Measurements from ENCODE around the gene NAAA.
"Not testable (repeated sequence)": the region's sequence is repeated elsewhere in the genome, so short reads cannot be mapped to it uniquely, and the experiment has no call there.

NAAA gene

DNA sequence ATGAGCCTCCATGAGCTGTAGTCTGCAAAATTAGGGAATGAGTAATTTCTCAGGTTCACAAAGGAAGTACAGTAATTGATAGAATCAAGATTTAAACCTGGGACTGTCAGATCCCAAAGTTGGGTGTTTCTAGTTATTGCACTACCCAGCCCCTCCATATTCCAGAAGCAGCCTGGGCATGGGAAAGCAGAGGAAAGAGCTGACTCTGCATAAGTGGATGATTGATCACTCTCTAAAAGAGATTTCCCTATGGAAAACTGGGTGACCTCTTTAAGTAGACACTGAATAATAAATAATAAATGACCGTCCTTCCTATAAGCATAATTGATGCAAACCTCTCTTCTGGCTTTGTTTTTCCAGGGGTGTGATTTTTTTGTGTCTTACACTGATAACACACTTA is 5.2 kb downstream of the NAAA start:
- DNase-seq (ENCODE audit: low read depth): no peak

GRCh38 chr4:75930152-75930551 is 10.7 kb downstream of the NAAA start:
- TF ChIP-seq CTCF (IDR thresholded peaks at IDR 0.05; ENCODE audit: low read length, missing control alignments): no peak
- no peak for DNase-seq (ENCODE audit: low read depth)
- H3K4me3 ChIP-seq (replicated peaks; ENCODE audit: low read depth, low read length): no peak overlapping the region

More for the DNA sequence above, 5.2 kb downstream of the NAAA start:
- H3K4me3 ChIP-seq (replicated peaks; ENCODE audit: low read depth, low read length): no peak overlapping the region
- no peak for TF ChIP-seq CTCF (IDR thresholded peaks at IDR 0.05; ENCODE audit: low read length, missing control alignments)

GRCh38 chr4:75924916-75925315 is 15.9 kb downstream of the NAAA start:
- H3K4me3 ChIP-seq (replicated peaks; ENCODE audit: low read depth, low read length); DNase-seq (ENCODE audit: low read depth): not testable (repeated sequence)

GRCh38 chr4:75924309-75924827 is 16.4 kb downstream of the NAAA start:
- DNase-seq (ENCODE audit: low read depth): no peak

GRCh38 chr4:75922588-75922987 is 18.2 kb downstream of the NAAA start:
- H3K4me3 ChIP-seq (replicated peaks; ENCODE audit: low read depth, low read length): no peak overlapping the region
- no peak for DNase-seq (ENCODE audit: low read depth)
- TF ChIP-seq CTCF (IDR thresholded peaks at IDR 0.05; ENCODE audit: low read length, missing control alignments): no peak

More at GRCh38 chr4:75924309-75924827, 16.4 kb downstream of the NAAA start:
- no peak overlapping the region for H3K4me3 ChIP-seq (replicated peaks; ENCODE audit: low read depth, low read length)
- TF ChIP-seq CTCF (IDR thresholded peaks at IDR 0.05; ENCODE audit: low read length, missing control alignments): no peak

DNA sequence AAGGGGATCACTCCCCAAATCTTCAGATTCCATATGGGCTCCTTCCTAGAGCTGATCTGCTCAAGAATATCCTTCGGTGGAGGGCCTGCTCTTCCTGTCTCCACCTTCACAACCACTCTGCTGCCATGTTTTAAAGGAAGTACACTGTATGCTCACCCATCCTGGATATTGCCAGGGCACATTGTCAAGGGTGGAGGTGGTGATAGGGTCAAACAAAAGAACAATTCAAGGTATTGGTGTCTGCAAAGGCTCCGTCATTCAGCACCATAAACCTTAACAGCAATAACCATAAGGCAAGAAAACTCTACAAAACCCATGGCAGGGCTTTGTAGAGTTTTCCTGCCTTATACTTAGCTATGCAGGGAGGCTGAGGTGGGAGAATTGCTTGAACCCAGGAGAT is 18.9 kb downstream of the NAAA start:
- DNase-seq (ENCODE audit: low read depth): no peak
- no peak for TF ChIP-seq CTCF (IDR thresholded peaks at IDR 0.05; ENCODE audit: low read length, missing control alignments)
- no peak overlapping the region for H3K4me3 ChIP-seq (replicated peaks; ENCODE audit: low read depth, low read length)

GRCh38 chr4:75920327-75920726 is 20.5 kb downstream of the NAAA start:
- no peak overlapping the region for H3K4me3 ChIP-seq (replicated peaks; ENCODE audit: low read depth, low read length)
- TF ChIP-seq CTCF (IDR thresholded peaks at IDR 0.05; ENCODE audit: low read length, missing control alignments): no peak

More at GRCh38 chr4:75920327-75920726, 20.5 kb downstream of the NAAA start:
- DNase-seq (ENCODE audit: low read depth): no peak

All from fibroblast of pulmonary artery (primary cell).